Chondrocyte (in vitro differentiated cells): ENCODE results near the gene GLI3. TPM values are rescaled to one million over a fixed set of nuclear protein-coding genes. Genes with fewer than 3 reads are reported as not detected.
A peak's percentile ranks its signal among the peaks of the same experiment; 100 is the strongest.

Experiments used
- DNase-seq: peaks from one replicate; pipeline ENCODE4 v3.0.0; 2021; ENCODE audit warnings: mixed read lengths, low spot score
- H3K27ac Mint-ChIP-seq: one replicate; pipeline ENCODE4 v1.8.0; 2021; ENCODE audit warnings: mild to moderate bottlenecking, moderate library complexity, mixed read lengths; ENCODE audit not compliant: unreplicated experiment
- H3K27me3 Mint-ChIP-seq: 2 replicates; pipeline ENCODE4 v1.8.0; 2021; ENCODE audit warnings: low read depth, mixed read lengths
- H3K36me3 Mint-ChIP-seq: 2 replicates; pipeline ENCODE4 v1.8.0; 2021; ENCODE audit warnings: low read depth, mixed read lengths
- H3K4me1 Mint-ChIP-seq: 2 replicates; pipeline ENCODE4 v1.8.0; 2021; ENCODE audit warnings: low read depth, mild to moderate bottlenecking, mixed read lengths
- H3K4me3 Mint-ChIP-seq: one replicate; pipeline ENCODE4 v1.8.0; 2021; ENCODE audit warnings: mild to moderate bottlenecking, moderate library complexity, mixed read lengths; ENCODE audit not compliant: unreplicated experiment
- H3K9me3 Mint-ChIP-seq: 2 replicates; pipeline ENCODE4 v1.8.0; 2021; ENCODE audit warnings: low read depth, mixed read lengths
- total RNA-seq: library from RNA; stranded (reverse); gene quantifications from 3 replicates; pipeline ENCODE4 v1.2.1, GENCODE V29; 2021
- TF ChIP-seq, protein P1 (sequence below): fragments of 200-600 bp; sonication (generic); IDR thresholded peaks from 2 replicates; pipeline ENCODE4 v1.5.0; 2021; ENCODE audit warnings: antibody characterized with exemption, mild to moderate bottlenecking, moderate library complexity

GLI3 gene
- total RNA-seq, 1 donor from 2014 or later, result 11.7 TPM

DNA sequence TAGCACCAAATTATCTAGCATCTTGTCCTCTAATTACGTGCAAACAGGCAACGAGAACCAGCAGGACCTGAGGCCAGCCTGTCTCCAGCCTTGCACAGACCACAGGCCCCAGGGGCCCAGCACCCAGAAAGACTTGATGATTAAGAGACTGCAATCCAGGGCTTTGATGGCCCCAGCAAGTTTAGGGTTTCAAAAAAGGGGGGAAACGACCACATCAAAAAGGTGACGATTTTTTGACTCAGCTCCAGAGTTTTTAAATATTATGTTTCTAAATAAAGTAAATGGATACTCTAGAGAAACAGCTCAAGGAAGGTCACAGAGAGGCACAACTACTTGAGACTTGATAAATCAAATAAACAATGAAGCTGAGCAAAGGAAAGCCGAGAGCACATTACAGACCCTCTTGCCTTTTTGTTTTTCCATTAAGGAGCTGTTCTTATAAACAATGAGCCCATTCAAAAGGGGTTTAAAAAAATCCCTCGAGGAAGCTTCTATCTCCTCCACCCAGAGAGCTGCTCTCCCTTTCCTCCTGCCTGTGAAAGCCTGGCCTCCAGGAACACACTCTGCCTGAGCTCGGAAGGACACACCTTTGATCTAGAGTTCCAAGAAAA lies 44.1 kb downstream of the GLI3 start:
- Mint-ChIP-seq H3K4me3 (peak overlapping the region; percentile 62), H3K9me3 (no peaks in the 10 kb centered on the region), H3K36me3 (no peaks in the 10 kb centered on the region), H3K4me1 (peaks cover 46% of the 10 kb centered on the region), H3K27me3 (no peaks in the 10 kb centered on the region), H3K27ac (peak overlapping the region; percentile 76)
- TF ChIP-seq, protein P1, sequence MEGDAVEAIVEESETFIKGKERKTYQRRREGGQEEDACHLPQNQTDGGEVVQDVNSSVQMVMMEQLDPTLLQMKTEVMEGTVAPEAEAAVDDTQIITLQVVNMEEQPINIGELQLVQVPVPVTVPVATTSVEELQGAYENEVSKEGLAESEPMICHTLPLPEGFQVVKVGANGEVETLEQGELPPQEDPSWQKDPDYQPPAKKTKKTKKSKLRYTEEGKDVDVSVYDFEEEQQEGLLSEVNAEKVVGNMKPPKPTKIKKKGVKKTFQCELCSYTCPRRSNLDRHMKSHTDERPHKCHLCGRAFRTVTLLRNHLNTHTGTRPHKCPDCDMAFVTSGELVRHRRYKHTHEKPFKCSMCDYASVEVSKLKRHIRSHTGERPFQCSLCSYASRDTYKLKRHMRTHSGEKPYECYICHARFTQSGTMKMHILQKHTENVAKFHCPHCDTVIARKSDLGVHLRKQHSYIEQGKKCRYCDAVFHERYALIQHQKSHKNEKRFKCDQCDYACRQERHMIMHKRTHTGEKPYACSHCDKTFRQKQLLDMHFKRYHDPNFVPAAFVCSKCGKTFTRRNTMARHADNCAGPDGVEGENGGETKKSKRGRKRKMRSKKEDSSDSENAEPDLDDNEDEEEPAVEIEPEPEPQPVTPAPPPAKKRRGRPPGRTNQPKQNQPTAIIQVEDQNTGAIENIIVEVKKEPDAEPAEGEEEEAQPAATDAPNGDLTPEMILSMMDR, result no peak
- DNase-seq, result no peak

DNA sequence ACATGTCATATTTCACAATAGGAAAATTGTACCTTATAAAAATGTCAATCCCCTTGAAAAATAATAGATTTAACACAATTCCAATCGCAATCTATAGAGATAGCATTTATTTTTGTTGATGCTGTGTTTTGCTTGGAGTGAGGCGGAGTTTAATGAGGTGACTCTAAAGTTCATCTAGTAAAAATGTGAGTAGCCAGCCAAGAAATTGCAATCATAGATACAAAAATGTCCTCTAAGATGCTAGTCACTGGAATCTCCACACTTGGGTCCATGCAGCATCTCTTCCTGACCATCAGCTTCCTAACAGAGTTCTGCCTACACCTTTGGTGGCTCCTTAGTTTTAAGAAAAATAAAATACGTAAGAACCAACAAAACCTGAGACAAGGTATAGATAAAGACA lies 44.9 kb downstream of the GLI3 start:
- Mint-ChIP-seq H3K9me3 (no peaks in the 10 kb centered on the region), H3K4me3 (no peak overlapping the region), H3K27me3 (no peaks in the 10 kb centered on the region), H3K4me1 (peaks cover 42% of the 10 kb centered on the region), H3K36me3 (no peaks in the 10 kb centered on the region), H3K27ac (no peak overlapping the region)
- no peak for DNase-seq
- TF ChIP-seq, protein P1, result no peak

DNA sequence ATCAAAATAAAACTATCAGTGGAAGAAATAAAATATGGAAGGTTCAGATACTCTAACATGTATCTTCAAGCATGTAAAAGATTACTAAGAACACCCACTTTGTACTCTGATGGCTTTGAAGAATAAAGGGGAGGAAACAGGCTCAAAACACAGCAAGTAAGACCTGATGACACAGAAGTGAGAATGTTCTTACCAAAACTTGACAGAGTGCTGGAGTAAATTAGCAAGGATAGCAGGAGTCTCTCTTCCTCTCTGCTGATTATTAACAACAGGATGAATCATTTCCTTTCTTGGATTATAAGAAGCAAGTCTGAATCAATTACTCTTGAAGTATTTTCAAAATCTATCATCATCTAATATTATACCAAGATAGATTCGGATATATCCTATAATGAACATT lies 47.5 kb downstream of the GLI3 start:
- no peak overlapping the region for H3K27ac Mint-ChIP-seq

DNA sequence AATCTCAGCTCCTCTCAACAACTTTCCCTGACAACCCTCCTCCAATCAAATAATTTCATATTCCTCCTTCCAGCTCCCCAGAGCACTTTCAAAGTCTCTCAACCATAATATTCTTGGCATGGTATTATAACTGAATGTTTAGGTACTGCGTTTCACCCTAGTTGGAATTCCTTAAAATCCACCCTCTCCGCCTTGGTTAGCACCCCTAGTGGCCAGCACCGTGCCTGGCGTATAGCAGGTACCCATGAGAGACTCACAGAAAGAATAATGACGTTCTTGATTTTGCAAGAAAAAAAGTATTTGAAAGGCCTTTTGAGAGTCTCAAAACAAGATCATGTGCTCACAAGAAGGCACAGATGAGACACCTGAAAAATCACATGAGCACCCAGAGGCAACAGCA lies 50.9 kb downstream of the GLI3 start:
- H3K4me3 Mint-ChIP-seq, result no peak overlapping the region
- H3K27ac Mint-ChIP-seq, result peak overlapping the region; percentile 51
- H3K36me3 Mint-ChIP-seq, result no peaks in the 10 kb centered on the region
- no peaks in the 10 kb centered on the region for H3K27me3 Mint-ChIP-seq
- no peak for DNase-seq
- H3K9me3 Mint-ChIP-seq, result no peaks in the 10 kb centered on the region
- H3K4me1 Mint-ChIP-seq, result peaks cover 21% of the 10 kb centered on the region
- TF ChIP-seq, protein P1, result peak; percentile 66

More for the DNA sequence above, 47.5 kb downstream of the GLI3 start:
- H3K36me3 Mint-ChIP-seq, result no peaks in the 10 kb centered on the region
- H3K27me3 Mint-ChIP-seq, result no peaks in the 10 kb centered on the region
- peaks cover 39% of the 10 kb centered on the region for H3K4me1 Mint-ChIP-seq
- H3K9me3 Mint-ChIP-seq, result no peaks in the 10 kb centered on the region
- TF ChIP-seq, protein P1, result no peak
- no peak for DNase-seq
- H3K4me3 Mint-ChIP-seq, result no peak overlapping the region

DNA sequence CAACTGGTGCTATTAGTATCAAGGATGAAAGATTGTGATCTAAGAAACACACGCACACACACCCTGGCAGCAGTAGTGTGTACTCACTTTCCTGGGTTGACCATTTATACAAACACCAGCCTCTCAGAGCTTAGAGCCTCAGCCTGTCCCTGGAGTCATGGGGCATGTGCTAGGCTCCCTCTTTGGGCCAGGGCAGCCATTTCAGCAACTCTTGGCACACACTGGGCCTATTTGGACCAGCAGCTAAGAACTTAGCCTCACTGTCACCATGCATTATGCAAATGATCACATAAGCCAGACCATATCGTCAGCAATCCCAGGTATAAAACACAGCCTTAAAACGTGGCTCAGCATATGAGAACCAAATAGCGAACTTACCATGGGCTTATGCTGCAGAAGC lies 51.3 kb downstream of the GLI3 start:
- Mint-ChIP-seq H3K9me3 (no peaks in the 10 kb centered on the region), H3K27ac (no peak overlapping the region), H3K4me1 (peaks cover 21% of the 10 kb centered on the region), H3K4me3 (no peak overlapping the region), H3K36me3 (no peaks in the 10 kb centered on the region), H3K27me3 (no peaks in the 10 kb centered on the region)
- no peak for DNase-seq
- TF ChIP-seq, protein P1, result no peak
